NCI-H345 (cell line): Measurements from ENCODE around the gene RRP36.
"Not testable (repeated sequence)": the region's sequence is repeated elsewhere in the genome, so short reads cannot be mapped to it uniquely, and the experiment has no call there.

Experiments used
- DNase-seq: peaks from one replicate; lab custom pipeline; 2025; lab: John Stamatoyannopoulos, UW

Gene RRP36

GRCh38 chr6:43037706-43038105 is 16.3 kb downstream of the RRP36 start:
- no peak for DNase-seq

DNA sequence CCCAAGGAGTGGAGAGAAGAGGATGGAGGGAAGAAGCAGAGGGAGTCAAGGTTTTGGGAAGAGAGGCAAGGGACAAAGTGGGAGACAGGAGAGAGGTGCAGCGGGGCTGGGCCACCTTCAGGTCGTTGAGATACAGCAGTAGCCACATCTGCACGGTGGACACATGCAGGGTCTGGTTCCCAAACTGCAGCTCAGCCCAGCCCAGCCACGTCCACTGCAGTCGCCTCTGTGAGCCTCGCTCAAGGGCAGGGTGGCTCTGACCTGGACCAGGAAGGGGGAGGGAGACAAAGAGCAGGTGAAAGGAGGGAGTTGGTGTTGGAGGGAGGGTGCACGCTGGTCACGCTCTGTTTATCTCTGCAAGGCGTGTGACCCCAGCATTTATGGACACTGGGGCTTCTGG is 17.3 kb downstream of the RRP36 start:
- no peak for DNase-seq

DNA sequence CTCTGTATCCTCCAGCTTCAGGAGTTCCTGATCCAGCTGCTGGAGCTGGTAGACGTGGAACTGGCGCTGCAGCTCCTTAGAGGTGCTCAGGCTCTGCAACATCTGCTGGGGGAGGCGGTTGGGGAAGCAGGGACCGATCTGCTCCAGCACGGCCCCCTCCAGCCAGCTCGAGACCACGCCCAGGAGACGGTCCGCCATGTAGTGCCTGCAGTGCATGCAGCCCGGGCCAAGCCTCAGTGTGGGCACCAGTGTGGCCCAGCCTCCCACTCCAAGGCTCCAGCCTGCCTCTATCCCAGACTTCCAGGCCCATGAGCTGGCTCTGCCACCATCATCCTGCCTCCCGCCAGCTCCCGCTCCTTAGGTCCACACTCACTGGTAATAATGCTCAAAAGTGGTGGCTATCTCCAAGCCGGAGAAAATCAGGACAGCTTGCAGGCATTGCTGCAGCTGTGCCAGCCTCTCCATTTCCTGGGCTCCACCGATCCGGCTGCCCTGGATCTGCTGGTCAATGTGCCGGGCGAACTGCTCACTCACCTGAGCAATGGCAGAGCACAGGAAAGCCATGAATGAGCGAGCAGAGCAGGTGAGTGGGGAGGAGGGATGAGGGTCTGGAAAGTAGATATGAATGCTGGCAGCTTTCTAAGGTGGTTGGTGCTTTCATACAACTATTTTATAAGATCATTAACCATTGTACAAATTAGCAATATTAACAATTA is 19.3 kb downstream of the RRP36 start:
- no peak for DNase-seq

DNA sequence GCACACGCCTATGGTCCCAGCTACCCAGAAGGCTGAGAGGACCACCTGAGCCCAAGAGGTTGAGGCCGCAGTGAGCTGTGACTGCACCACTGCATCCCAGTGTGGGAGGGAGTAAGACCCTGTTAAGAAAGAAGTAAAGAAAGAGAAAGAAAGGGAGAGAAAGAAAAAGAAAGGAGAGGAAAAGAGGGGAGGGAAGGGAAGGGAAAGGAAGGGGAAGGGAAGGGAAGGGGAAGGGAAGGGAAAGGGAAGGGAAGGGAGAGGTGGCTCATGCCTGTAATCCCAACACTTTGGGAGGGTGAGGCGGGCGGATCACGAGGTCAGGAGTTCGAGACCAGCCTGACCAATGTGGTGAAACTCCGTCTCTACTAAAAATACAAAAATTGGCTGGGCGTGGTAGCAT is 20.1 kb downstream of the RRP36 start:
- DNase-seq: not testable (repeated sequence)

GRCh38 chr6:43043310-43043709 is 21.9 kb downstream of the RRP36 start:
- DNase-seq: no peak

GRCh38 chr6:43045371-43045930 is 24.0 kb downstream of the RRP36 start:
- no peak for DNase-seq

DNA sequence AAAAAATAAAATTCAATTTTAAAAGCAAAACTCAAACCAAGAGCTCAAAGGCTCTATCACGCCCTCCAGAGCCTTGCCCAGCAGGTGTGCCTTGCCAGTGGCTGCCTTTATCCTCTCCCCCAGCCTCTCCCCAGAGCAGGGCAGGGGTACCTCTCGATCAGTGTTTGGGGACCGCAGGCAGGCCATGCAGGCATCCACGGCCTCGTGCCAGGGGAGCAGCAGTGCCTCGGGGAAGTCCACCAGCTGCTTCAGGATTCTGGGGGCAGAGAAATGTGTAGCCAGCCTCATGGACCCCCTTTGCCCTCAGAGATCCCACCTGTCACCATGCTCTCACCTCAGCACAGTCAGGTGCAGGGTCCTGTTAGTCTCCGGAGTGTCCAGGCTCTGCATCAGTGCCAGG is 26.6 kb downstream of the RRP36 start:
- DNase-seq: no peak

- DNase-seq: no peak
Observed at GRCh38 chr6:43050981-43051380, 29.6 kb downstream of the RRP36 start.

GRCh38 chr6:43052225-43052841 is 30.9 kb downstream of the RRP36 start:
- DNase-seq: no peak

DNA sequence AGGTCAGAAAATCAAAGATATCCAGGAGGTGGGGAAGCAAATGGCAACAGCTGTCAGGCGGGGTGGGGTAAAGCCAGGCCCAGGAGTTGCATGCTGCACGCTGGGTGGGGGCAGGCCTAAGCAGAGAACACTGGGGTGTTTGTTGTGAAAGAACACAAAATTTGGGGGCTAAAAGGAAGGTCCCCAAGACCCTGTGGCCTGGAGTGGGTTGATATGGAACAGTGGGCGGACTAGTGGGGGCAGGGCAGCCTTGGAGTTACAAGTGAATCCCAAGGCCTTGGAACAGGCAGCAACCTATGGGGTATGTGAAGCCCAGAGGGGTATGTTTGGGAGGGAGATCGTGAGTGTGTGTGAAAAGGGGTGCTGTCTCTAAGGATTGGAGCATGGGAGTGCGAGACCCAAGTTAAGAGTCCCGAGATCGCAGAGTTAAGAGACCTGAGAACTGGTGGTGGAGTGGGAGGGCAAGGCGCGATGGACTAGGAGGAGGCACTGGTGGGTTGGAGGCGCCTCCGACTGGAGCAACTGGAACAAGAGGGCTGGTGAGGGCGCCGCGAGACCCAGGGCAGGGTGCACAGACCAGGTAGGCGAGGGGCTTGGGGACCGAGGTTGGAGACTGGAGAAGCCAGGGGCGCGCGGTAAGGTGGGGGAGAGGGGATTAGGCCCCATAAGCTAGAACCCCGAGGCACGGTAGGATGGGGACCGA is 31.6 kb downstream of the RRP36 start:
- DNase-seq: no peak

GRCh38 chr6:43053545-43054205 is 32.3 kb downstream of the RRP36 start, which contains the start of gene CUL7:
CUL7 (minus strand) TSS chr6:43053851; CDS start chr6:43052788, 1,063 bp downstream.
- DNase-seq: peak; percentile 94

DNA sequence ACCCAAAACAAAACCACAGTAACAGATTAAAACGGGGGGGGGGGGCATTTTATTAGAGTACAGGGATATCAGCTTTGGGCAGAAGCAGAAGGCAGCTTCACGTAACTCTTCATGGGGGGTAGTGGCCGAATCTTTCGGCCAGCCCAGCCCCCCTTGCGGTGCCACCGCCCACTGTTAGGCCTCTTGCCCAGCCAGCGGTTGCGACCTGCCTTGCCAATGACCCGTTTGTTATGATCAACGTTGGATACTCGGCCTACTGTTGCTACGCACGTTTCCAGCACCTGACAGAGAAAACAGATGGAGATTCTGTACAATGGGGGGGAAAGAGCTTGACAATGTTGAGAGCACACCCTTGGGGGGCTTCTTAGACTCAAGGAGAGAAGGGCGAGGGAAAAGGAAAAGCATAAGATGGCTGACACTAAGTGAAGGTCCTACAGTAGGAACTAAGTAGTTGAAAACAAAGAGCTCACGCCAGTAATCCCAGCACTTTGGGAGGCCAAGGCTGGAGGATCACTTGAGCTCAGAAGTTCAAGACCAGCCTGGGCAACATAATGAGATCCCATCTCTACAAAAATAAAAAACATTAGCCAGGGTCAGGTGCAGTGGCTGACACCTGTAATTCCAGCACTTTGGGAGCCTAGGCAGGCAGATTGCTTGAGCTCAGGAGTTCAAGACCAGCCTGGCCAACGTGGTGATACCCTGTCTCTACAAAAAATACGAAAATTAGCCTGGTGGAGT is 33.0 kb downstream of the RRP36 start:
- DNase-seq: no peak

DNA sequence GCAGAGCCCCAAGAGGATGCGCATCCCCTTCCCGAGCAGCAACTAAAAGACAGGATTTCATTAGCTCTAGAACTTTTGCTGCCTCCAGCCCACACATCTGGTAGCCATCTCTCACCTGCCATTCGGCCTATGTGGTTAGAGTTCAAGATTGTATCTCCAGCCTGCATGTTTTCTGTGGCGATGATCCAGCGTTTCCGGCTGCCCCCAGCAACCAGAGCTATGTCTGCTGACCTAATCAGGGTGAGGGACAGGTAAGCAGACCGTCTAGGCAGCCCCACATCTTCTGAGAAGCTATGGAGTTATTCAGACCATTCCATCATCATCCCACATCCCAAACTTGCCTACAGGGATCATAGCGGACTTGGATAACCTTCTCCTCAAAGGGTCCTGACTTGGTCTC is 34.5 kb downstream of the RRP36 start:
- no peak for DNase-seq

DNA sequence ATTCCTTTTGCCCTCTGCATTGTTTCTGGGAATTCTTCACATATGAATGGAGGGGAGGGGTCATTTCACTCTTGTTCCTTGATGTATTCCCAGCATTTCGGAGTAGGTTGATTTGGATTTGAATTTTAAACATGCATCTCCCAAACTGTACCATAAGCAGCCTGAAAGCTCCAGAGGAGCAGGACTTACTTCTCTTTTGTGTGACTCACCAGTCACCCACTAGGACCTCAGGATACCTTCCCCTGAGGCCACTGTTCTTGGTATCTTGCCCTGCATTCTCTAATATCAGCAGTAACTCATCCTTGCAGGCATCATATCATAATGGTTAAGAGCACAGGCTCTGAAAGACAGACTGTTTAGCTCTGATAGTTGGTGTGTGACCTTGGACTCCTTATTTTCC is 37.1 kb downstream of the RRP36 start:
- no peak for DNase-seq

DNA sequence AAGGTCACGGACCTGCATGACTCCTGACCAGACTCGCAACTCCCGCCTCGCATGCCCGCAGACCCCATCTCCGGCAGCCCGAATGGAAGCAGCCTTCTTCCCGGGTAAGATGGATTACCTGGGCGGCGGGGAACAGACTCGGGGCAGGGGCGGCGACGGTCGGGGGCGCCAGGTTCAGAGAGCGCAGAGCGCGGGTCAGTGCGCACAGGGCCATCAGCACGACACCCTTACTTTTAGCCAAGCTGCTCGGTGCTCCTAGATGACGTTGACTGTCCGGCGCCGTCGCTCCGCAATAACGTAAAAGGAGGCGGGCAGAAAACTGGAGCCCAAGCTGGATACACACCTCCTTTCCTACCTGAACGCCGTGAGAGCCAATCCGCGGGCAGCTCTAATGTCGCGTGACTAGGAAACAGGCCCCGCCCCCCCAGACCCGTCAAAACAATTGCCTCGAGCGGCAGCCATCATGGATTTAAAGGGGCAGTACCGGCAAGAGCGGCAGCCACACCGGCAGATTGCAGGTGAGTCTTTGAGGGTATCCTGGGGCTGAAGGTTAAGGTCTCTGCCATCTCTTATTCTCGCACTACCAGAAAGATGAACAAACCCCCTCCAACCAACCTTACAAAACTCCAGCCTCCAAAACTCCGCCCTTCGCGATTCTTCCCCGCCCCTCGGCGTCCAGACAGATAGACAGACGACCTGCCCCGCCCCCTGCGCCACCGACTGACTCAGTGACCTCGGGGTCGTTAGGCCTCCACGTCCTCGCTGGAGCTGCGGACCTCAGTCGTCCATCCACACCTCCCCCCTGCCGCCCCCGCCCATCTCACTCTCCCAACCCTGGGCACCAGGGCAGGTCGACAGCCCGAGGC is 38.0 kb downstream of the RRP36 start, which contains the start of the genes KLC4 and MRPL2:
Gene KLC4 (plus strand): TSS at position 464 of the 866 bp plus-strand sequence. CDS start 1,705 bp downstream, outside the sequence.
Gene MRPL2 (minus strand): TSS at position 267 of the 866 bp plus-strand sequence. CDS start 53 bp downstream, at position 214.
- peak; percentile 99 for DNase-seq

- DNase-seq: peak; percentile 54
Observed at GRCh38 chr6:43060034-43060754, 38.8 kb downstream of the RRP36 start.

DNA sequence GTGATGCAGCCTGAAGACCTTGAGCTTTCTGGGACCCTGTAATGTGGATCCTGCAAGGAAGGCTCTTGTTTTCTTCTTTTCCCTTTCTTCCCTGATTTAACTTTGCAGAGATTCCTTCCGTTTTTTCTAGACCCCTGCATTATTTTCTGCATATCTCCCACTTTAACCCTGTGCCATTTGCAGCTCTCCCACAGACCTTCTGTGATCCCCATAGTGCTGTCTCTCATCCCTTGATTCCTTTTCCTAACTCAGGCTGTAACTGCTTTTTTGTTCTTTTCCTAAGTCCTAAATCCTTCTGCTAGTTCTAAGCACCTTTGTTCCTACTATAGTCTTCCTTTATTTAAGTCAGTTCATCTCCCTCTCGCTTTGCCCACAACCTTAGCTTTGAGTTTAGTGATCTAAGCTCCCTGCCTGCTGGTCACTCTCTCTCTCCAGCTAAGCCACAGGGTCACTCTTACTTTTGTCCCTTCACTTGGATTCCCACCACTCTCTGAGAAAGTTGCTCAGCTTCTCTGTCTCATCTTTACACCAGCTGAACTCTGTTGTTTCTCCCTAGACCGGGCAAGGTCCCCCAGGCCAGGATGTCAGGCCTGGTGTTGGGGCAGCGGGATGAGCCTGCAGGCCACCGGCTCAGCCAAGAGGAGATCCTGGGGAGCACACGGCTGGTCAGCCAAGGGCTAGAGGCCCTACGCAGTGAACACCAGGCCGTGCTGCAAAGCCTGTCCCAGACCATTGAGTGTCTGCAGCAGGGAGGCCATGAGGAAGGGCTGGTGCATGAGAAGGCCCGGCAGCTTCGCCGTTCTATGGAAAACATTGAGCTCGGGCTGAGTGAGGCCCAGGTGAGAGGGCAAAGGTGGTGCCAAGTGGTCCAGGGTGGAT is 39.6 kb downstream of the RRP36 start:
- no peak for DNase-seq

GRCh38 chr6:43061861-43062260 is 40.4 kb downstream of the RRP36 start:
- DNase-seq: no peak

GRCh38 chr6:43062818-43063217 is 41.4 kb downstream of the RRP36 start:
- no peak for DNase-seq
